A549 treated with Hydrocortisone at 1 μM for 4 hours (cell line): Measurements from ENCODE around the gene PWWP2A. TPM values are rescaled to one million over a fixed set of nuclear protein-coding genes. Genes with fewer than 3 reads are reported as not detected.

Experiments
- total RNA-seq: library from RNA; stranded (reverse); fragments of 200-300 nt; extraction: Qiagen RNA extraction; gene quantifications from 5 replicates; pipeline ENCODE4 v1.2.3, GENCODE V29; 2022

The PWWP2A gene, protein sequence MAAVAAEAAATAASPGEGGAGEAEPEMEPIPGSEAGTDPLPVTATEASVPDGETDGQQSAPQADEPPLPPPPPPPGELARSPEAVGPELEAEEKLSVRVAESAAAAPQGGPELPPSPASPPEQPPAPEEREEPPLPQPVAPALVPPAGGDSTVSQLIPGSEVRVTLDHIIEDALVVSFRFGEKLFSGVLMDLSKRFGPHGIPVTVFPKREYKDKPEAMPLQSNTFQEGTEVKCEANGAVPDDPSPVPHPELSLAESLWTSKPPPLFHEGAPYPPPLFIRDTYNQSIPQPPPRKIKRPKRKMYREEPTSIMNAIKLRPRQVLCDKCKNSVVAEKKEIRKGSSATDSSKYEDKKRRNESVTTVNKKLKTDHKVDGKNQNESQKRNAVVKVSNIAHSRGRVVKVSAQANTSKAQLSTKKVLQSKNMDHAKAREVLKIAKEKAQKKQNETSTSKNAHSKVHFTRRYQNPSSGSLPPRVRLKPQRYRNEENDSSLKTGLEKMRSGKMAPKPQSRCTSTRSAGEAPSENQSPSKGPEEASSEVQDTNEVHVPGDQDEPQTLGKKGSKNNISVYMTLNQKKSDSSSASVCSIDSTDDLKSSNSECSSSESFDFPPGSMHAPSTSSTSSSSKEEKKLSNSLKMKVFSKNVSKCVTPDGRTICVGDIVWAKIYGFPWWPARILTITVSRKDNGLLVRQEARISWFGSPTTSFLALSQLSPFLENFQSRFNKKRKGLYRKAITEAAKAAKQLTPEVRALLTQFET
- 7.7 to 11.4 TPM (median 10.2 TPM) in 5 replicates for total RNA-seq

GRCh38 chr5:160119142-160119904 lies at the start of gene PWWP2A:
Gene PWWP2A (minus strand): TSS chr5:160119450. CDS start chr5:160119388, 62 bp downstream.

Other genes starting within 250 kb of the PWWP2A start
- gene ADRA1B, start 203.0 kb downstream of the PWWP2A start, total RNA-seq: 19.3 to 23.5 TPM (median 21.5 TPM) in 5 replicates
- 61.9 to 77.9 TPM (median 68.1 TPM) in 5 replicates for gene TTC1, start 110.3 kb downstream of the PWWP2A start, total RNA-seq
- gene FABP6, start 110.1 kb upstream of the PWWP2A start, total RNA-seq: 0.53 to 1.6 TPM (median 0.91 TPM) in 5 replicates
- 9.9 to 14.0 TPM (median 10.9 TPM) in 5 replicates for gene CCNJL, start 193.1 kb upstream of the PWWP2A start, total RNA-seq